ENCODE data around the gene ZDHHC16.

The ZDHHC16 gene

DNA sequence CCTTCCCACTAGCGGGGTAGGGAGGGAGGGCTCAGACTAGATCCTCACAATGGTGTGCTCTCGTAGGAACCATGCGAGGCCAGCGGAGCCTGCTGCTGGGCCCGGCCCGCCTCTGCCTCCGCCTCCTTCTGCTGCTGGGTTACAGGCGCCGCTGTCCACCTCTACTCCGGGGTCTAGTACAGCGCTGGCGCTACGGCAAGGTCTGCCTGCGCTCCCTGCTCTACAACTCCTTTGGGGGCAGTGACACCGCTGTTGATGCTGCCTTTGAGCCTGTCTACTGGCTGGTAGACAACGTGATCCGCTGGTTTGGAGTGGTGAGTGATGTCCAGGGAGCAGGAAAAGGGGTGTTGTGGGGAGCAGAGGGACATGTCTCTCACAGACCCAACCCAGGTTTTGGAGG lies 5.6 kb downstream of the ZDHHC16 start:
- TF ChIP-seq ZFP3 (CRISPR knock-in tag; IDR thresholded peaks at IDR 0.05) (no peak), ZFP30 (CRISPR knock-in tag; IDR thresholded peaks at IDR 0.05) (no peak), BACH2 (CRISPR knock-in tag; IDR thresholded peaks at IDR 0.05; ENCODE audit: borderline replicate concordance) (no peak), TOX (CRISPR knock-in tag; IDR thresholded peaks at IDR 0.05; ENCODE audit: borderline replicate concordance) (no peak), RARB (CRISPR knock-in tag; IDR thresholded peaks at IDR 0.05) (no peak), ZC3H10 (CRISPR knock-in tag; IDR thresholded peaks at IDR 0.05) (no peak), ARNTL (CRISPR knock-in tag; IDR thresholded peaks at IDR 0.05; ENCODE audit: borderline replicate concordance, low read depth) (no peak), PPARA (CRISPR knock-in tag; IDR thresholded peaks at IDR 0.05; ENCODE audit: borderline replicate concordance) (no peak), GLIS3 (CRISPR knock-in tag; IDR thresholded peaks at IDR 0.05) (no peak), TCF4 (CRISPR knock-in tag; IDR thresholded peaks at IDR 0.05; ENCODE audit: borderline replicate concordance) (no peak), ISL1 (CRISPR knock-in tag; IDR thresholded peaks at IDR 0.05) (no peak), SNAI2 (CRISPR knock-in tag; IDR thresholded peaks at IDR 0.05) (no peak)
- TF ChIP-seq, protein P1, sequence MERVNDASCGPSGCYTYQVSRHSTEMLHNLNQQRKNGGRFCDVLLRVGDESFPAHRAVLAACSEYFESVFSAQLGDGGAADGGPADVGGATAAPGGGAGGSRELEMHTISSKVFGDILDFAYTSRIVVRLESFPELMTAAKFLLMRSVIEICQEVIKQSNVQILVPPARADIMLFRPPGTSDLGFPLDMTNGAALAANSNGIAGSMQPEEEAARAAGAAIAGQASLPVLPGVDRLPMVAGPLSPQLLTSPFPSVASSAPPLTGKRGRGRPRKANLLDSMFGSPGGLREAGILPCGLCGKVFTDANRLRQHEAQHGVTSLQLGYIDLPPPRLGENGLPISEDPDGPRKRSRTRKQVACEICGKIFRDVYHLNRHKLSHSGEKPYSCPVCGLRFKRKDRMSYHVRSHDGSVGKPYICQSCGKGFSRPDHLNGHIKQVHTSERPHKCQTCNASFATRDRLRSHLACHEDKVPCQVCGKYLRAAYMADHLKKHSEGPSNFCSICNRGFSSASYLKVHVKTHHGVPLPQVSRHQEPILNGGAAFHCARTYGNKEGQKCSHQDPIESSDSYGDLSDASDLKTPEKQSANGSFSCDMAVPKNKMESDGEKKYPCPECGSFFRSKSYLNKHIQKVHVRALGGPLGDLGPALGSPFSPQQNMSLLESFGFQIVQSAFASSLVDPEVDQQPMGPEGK (CRISPR knock-in tag; IDR thresholded peaks at IDR 0.05; ENCODE audit: borderline replicate concordance) = no peak
- TF ChIP-seq, protein P2, sequence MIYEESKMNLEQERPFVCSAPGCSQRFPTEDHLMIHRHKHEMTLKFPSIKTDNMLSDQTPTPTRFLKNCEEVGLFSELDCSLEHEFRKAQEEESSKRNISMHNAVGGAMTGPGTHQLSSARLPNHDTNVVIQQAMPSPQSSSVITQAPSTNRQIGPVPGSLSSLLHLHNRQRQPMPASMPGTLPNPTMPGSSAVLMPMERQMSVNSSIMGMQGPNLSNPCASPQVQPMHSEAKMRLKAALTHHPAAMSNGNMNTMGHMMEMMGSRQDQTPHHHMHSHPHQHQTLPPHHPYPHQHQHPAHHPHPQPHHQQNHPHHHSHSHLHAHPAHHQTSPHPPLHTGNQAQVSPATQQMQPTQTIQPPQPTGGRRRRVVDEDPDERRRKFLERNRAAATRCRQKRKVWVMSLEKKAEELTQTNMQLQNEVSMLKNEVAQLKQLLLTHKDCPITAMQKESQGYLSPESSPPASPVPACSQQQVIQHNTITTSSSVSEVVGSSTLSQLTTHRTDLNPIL (CRISPR knock-in tag; IDR thresholded peaks at IDR 0.05; ENCODE audit: low read depth) = no peak
- no peak for ATAC-seq

DNA sequence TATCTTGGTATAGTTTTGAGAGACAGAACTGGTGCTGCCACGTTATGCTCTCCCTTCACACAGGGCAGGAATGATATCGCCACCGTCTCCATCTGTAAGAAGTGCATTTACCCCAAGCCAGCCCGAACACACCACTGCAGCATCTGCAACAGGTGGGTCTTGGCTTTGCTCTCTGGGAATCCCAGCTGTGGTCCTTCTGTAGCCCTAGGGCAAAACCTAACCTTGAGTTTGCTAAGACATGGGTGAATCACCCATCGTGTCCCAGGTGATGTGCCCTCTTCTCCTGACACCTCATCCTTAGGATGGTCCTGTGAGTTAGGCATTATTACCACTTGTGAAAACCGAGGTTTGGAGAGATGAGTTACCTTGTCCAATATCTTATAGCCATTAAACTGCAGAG lies 6.4 kb downstream of the ZDHHC16 start:
- ATAC-seq = no peak
- TF ChIP-seq, protein P3, sequence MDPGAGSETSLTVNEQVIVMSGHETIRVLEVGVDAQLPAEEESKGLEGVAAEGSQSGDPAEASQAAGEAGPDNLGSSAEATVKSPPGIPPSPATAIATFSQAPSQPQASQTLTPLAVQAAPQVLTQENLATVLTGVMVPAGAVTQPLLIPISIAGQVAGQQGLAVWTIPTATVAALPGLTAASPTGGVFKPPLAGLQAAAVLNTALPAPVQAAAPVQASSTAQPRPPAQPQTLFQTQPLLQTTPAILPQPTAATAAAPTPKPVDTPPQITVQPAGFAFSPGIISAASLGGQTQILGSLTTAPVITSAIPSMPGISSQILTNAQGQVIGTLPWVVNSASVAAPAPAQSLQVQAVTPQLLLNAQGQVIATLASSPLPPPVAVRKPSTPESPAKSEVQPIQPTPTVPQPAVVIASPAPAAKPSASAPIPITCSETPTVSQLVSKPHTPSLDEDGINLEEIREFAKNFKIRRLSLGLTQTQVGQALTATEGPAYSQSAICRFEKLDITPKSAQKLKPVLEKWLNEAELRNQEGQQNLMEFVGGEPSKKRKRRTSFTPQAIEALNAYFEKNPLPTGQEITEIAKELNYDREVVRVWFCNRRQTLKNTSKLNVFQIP (CRISPR knock-in tag; IDR thresholded peaks at IDR 0.05; ENCODE audit: borderline replicate concordance, low read depth) = no peak
- TF ChIP-seq ZNF565 (CRISPR knock-in tag; conservative IDR thresholded peaks at IDR 0.05; ENCODE audit: low read depth) = no peak

DNA sequence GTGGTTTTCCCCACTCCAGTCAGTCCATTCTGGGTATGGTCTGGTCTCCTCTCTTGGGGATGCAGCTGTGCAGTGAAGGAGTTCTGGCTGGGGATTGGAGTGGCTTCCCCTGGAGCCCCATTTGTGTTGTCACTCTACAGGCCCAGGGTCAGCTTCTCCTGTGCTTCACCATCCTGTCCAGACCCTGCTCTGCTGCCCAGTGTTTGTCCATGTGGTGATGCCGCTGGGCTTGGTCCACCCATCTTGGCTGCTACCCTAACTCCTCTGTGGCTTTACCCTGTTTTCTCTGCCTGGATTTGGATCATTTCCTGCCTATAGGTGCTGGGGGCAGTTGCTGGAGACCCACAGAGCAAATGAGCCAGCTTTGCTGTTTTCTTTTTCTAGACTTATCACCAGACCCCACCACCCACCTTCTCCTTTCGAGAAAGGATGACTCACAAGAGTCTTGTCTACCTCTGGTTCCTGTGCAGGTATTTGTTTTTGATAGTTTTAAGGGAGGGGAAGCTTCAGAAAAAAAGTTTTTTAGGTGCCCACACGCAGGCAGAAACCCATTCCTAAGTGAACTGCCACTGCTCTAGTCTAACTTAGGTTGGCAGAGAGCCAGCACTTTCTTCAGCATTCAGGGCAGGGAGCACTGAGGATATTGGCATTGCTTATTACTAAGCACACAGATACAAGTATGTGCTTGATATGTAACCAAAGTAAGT lies 8.5 kb downstream of the ZDHHC16 start:
- TF ChIP-seq ZFP3 (CRISPR knock-in tag; IDR thresholded peaks at IDR 0.05) (no peak), CSDC2 (CRISPR knock-in tag; IDR thresholded peaks at IDR 0.05) (no peak), ZFP30 (CRISPR knock-in tag; IDR thresholded peaks at IDR 0.05) (no peak), ISL1 (CRISPR knock-in tag; IDR thresholded peaks at IDR 0.05) (no peak), PPARA (CRISPR knock-in tag; IDR thresholded peaks at IDR 0.05; ENCODE audit: borderline replicate concordance) (no peak), ARNTL (CRISPR knock-in tag; IDR thresholded peaks at IDR 0.05; ENCODE audit: borderline replicate concordance, low read depth) (no peak), ZNF565 (CRISPR knock-in tag; conservative IDR thresholded peaks at IDR 0.05; ENCODE audit: low read depth) (no peak), BACH2 (CRISPR knock-in tag; IDR thresholded peaks at IDR 0.05; ENCODE audit: borderline replicate concordance) (no peak), OSR1 (CRISPR knock-in tag; IDR thresholded peaks at IDR 0.05) (no peak)
- TF ChIP-seq, protein P4, sequence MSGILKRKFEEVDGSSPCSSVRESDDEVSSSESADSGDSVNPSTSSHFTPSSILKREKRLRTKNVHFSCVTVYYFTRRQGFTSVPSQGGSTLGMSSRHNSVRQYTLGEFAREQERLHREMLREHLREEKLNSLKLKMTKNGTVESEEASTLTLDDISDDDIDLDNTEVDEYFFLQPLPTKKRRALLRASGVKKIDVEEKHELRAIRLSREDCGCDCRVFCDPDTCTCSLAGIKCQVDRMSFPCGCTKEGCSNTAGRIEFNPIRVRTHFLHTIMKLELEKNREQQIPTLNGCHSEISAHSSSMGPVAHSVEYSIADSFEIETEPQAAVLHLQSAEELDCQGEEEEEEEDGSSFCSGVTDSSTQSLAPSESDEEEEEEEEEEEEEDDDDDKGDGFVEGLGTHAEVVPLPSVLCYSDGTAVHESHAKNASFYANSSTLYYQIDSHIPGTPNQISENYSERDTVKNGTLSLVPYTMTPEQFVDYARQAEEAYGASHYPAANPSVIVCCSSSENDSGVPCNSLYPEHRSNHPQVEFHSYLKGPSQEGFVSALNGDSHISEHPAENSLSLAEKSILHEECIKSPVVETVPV (CRISPR knock-in tag; IDR thresholded peaks at IDR 0.05) = no peak
- TF ChIP-seq, protein P5, sequence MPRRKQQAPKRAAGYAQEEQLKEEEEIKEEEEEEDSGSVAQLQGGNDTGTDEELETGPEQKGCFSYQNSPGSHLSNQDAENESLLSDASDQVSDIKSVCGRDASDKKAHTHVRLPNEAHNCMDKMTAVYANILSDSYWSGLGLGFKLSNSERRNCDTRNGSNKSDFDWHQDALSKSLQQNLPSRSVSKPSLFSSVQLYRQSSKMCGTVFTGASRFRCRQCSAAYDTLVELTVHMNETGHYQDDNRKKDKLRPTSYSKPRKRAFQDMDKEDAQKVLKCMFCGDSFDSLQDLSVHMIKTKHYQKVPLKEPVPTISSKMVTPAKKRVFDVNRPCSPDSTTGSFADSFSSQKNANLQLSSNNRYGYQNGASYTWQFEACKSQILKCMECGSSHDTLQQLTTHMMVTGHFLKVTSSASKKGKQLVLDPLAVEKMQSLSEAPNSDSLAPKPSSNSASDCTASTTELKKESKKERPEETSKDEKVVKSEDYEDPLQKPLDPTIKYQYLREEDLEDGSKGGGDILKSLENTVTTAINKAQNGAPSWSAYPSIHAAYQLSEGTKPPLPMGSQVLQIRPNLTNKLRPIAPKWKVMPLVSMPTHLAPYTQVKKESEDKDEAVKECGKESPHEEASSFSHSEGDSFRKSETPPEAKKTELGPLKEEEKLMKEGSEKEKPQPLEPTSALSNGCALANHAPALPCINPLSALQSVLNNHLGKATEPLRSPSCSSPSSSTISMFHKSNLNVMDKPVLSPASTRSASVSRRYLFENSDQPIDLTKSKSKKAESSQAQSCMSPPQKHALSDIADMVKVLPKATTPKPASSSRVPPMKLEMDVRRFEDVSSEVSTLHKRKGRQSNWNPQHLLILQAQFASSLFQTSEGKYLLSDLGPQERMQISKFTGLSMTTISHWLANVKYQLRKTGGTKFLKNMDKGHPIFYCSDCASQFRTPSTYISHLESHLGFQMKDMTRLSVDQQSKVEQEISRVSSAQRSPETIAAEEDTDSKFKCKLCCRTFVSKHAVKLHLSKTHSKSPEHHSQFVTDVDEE (CRISPR knock-in tag; IDR thresholded peaks at IDR 0.05) = no peak
- TF ChIP-seq, protein P1 (CRISPR knock-in tag; IDR thresholded peaks at IDR 0.05; ENCODE audit: borderline replicate concordance) = no peak
- TF ChIP-seq, protein P2 (CRISPR knock-in tag; IDR thresholded peaks at IDR 0.05; ENCODE audit: low read depth) = no peak
- ATAC-seq = peak; percentile 6; the same call in 1 of the 3 replicates
